OCI-LY1 (cell line): Measurements from ENCODE around the gene IGSF22.

ENCODE experiments used
- H2AFZ ChIP-seq: fragments of 200-600 bp; sonication (generic), shearing (Covaris generic); 2 replicates; pipeline ENCODE4 v1.6.0; 2014; ENCODE audit warnings: antibody characterized with exemption, mild to moderate bottlenecking, low read length
- H3F3A ChIP-seq: fragments of 200-600 bp; sonication (generic), shearing (Covaris generic); 2 replicates; pipeline ENCODE4 v1.6.0; 2014; ENCODE audit warnings: mild to moderate bottlenecking, antibody characterized with exemption, low read length, moderate library complexity; ENCODE audit not compliant: insufficient read depth
- H3K27ac ChIP-seq: fragments of 200-600 bp; sonication (generic); 2 replicates; pipeline ENCODE4 v1.5.1; 2014; ENCODE audit warnings: low read length, mixed run types, mild to moderate bottlenecking, low read depth; ENCODE audit not compliant: poor library complexity, severe bottlenecking
- H3K27me3 ChIP-seq: fragments of 200-600 bp; sonication (generic); 2 replicates; pipeline ENCODE4 v1.6.0; 2014; ENCODE audit warnings: antibody characterized with exemption, mild to moderate bottlenecking, low read length, moderate library complexity; ENCODE audit not compliant: insufficient read depth
- H3K36me3 ChIP-seq: fragments of 200-600 bp; sonication (generic); 2 replicates; pipeline ENCODE4 v1.6.1; 2014; ENCODE audit warnings: mild to moderate bottlenecking, antibody characterized with exemption, low read length, moderate library complexity, mixed read lengths; ENCODE audit not compliant: insufficient read depth
- H3K4me1 ChIP-seq: fragments of 200-600 bp; sonication (generic); 2 replicates; pipeline ENCODE4 v1.5.1; 2014; ENCODE audit warnings: mild to moderate bottlenecking, low read length, moderate library complexity; ENCODE audit not compliant: insufficient read depth, severe bottlenecking
- H3K4me2 ChIP-seq: fragments of 200-600 bp; sonication (generic), shearing (Covaris generic); 2 replicates; pipeline ENCODE4 v1.6.1; 2014; ENCODE audit warnings: low read length
- H3K4me3 ChIP-seq: fragments of 200-600 bp; sonication (generic); 2 replicates; pipeline ENCODE4 v1.5.1; 2014; ENCODE audit warnings: low read length, low read depth, mild to moderate bottlenecking, mixed read lengths; ENCODE audit not compliant: poor library complexity, severe bottlenecking
- H3K79me2 ChIP-seq: fragments of 200-600 bp; shearing (Covaris generic); 2 replicates; pipeline ENCODE4 v1.6.1; 2016; ENCODE audit warnings: mixed run types, low read length, mixed read lengths; ENCODE audit not compliant: insufficient read depth
- H3K9ac ChIP-seq: fragments of 200-600 bp; sonication (generic), shearing (Covaris generic); 2 replicates; pipeline ENCODE4 v1.6.1; 2014; ENCODE audit warnings: mild to moderate bottlenecking, low read length, mixed read lengths
- H3K9me2 ChIP-seq: fragments of 200-600 bp; sonication (generic), shearing (Covaris generic); 2 replicates; pipeline ENCODE4 v1.6.1; 2014; ENCODE audit warnings: low read depth, mild to moderate bottlenecking, low read length, mixed read lengths
- H3K9me3 ChIP-seq: fragments of 200-600 bp; shearing (Covaris generic); 2 replicates; pipeline ENCODE4 v1.6.1; 2014; ENCODE audit warnings: low read length, mixed read lengths
- H4K20me1 ChIP-seq: fragments of 200-600 bp; sonication (generic), shearing (Covaris generic); 2 replicates; pipeline ENCODE4 v1.6.0; 2016; ENCODE audit warnings: mild to moderate bottlenecking, low read length; ENCODE audit not compliant: insufficient read depth
- EZH2 ChIP-seq: fragments of 200-600 bp; sonication (generic), shearing (Covaris generic); IDR thresholded peaks from 2 replicates; pipeline ENCODE4 v1.8.0; 2017; ENCODE audit warnings: borderline replicate concordance, mixed run types, mild to moderate bottlenecking, antibody characterized with exemption, low read length, moderate library complexity, mixed read lengths
- TF ChIP-seq, protein P1 (sequence below): fragments of 200-600 bp; sonication (generic), shearing (Covaris generic); IDR thresholded peaks from 2 replicates; pipeline ENCODE4 v1.5.1; 2017; ENCODE audit warnings: mild to moderate bottlenecking, antibody characterized with exemption, low read length, moderate library complexity, mixed read lengths

IGSF22 gene

DNA sequence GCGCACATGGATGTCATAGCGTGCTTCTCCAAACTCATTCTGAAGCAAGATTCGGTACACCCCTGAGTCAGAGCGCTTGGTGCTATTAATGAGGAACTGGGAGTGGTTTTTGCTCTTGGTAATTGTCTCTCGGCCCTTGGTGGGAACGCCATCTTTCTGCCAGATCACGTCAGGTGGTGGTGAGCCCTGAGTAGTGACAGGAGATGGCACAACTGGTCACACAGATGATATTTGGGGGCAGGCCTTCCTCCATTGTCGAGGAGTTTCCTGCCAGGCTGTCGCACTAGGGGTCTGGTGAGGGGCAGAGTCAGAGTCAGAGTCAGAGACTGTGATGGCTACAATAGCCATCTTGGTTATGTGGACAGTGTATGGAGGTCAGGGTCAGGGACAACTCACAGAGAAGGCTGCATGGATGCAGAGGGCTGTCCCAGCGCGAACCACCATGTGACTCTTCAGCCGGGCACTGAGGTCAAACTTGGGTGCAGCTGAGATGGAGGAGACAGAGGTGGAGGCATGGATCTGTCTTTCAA lies 18.1 kb downstream of the IGSF22 start:
- no peak overlapping the region for H3K27ac ChIP-seq
- H3K4me1 ChIP-seq: no peaks in the 10 kb centered on the region
- H3K9me2 ChIP-seq: no peaks in the 10 kb centered on the region
- no peaks in the 10 kb centered on the region for H3K36me3 ChIP-seq
- TF ChIP-seq, protein P1, sequence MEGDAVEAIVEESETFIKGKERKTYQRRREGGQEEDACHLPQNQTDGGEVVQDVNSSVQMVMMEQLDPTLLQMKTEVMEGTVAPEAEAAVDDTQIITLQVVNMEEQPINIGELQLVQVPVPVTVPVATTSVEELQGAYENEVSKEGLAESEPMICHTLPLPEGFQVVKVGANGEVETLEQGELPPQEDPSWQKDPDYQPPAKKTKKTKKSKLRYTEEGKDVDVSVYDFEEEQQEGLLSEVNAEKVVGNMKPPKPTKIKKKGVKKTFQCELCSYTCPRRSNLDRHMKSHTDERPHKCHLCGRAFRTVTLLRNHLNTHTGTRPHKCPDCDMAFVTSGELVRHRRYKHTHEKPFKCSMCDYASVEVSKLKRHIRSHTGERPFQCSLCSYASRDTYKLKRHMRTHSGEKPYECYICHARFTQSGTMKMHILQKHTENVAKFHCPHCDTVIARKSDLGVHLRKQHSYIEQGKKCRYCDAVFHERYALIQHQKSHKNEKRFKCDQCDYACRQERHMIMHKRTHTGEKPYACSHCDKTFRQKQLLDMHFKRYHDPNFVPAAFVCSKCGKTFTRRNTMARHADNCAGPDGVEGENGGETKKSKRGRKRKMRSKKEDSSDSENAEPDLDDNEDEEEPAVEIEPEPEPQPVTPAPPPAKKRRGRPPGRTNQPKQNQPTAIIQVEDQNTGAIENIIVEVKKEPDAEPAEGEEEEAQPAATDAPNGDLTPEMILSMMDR: no peak
- TF ChIP-seq EZH2: no peak
- no peak overlapping the region for H3K4me3 ChIP-seq
- H3K9ac ChIP-seq: no peak overlapping the region
- no peaks in the 10 kb centered on the region for H3K79me2 ChIP-seq
- H3K27me3 ChIP-seq: 0 out of 2 replicates have a peak, but pooled peaks cover 5% of the 10 kb centered on the region
- H3K9me3 ChIP-seq: no peaks in the 10 kb centered on the region
- no peaks in the 10 kb centered on the region for H3F3A ChIP-seq
- H4K20me1 ChIP-seq: no peaks in the 10 kb centered on the region
- no peak overlapping the region for H2AFZ ChIP-seq
- no peak overlapping the region for H3K4me2 ChIP-seq

DNA sequence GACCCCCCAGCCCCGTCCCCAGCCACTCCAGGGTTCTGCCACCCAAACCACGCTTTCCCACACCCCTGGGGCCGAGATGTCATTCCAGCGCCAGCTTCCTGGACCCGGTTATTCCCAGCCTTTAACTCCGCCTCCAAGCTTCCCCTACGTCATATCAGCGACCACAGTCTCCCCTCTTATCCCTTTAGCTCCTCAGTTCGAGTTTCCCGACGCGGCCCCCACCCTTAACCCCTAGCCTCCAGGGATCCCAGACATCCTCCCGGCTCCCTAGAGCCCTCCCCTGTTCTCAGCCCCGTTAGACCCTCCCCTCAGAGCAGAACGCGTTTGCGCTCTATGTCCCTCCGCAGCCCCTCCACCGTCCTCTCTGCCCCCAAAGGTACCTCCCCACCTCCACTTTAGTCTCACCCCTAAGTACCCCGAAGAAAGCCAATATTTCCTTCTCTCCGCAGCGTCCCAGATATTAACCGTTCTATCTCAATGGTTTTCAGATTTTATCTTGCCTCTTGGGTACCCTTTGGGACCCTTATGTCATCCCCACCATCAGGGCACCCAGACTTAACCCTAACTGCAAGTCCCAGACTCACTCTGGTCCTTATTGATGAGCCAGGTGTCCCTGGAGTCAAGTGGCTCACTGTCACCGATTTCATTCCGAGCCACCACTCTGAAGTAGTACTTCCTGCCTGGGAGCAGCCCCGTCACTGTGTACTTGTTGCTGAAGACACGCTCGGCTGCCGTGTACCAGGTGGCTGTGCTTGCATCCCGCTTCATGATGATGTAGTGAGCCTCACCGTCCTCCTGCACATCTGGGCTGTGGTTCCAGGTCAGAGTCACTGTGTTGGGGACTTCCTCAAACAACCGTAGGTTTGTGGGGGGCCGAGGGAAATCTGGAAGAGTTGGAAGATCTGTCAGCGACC lies 19.4 kb downstream of the IGSF22 start:
- no peaks in the 10 kb centered on the region for H3F3A ChIP-seq
- TF ChIP-seq, protein P1: no peak
- no peak for TF ChIP-seq EZH2
- H4K20me1 ChIP-seq: no peaks in the 10 kb centered on the region
- H3K4me2 ChIP-seq: no peak overlapping the region
- no peaks in the 10 kb centered on the region for H3K36me3 ChIP-seq
- H2AFZ ChIP-seq: no peak overlapping the region
- H3K4me3 ChIP-seq: no peak overlapping the region
- H3K79me2 ChIP-seq: no peaks in the 10 kb centered on the region
- 0 out of 2 replicates have a peak, but pooled peaks cover 5% of the 10 kb centered on the region for H3K27me3 ChIP-seq
- H3K9me2 ChIP-seq: no peaks in the 10 kb centered on the region
- no peak overlapping the region for H3K27ac ChIP-seq
- no peaks in the 10 kb centered on the region for H3K9me3 ChIP-seq
- H3K4me1 ChIP-seq: no peaks in the 10 kb centered on the region
- H3K9ac ChIP-seq: no peak overlapping the region

DNA sequence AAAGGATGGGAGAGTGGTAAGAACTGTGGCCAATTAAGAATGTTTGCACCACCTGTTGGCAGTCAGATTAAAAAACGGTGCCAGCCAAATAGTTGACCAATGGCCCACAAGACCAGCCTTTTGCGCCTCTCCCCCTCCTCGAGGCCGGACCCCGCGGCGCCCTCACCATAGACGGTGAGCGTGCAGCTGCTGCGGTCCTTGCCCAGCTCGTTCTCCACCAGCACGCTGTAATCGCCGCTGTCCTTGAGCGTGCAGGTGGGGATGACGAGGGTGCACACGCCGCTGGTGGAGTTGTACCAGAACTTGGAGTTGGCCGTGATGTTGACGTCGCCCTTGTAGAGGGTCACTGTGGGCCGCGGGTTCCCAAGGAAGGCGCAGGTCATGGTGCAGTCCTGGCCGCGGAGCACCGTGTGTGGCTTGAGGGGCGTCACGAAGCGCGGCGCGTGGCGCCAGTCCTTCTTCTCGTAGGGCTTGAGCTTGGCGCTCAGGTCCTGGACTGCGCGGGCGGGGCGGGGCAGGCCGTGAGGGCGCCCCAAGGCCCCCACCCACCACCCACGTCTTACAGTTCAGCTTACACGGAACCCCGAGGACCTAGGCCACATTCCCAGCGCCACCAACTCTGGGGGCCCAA lies 20.2 kb downstream of the IGSF22 start:
- no peak for TF ChIP-seq EZH2
- TF ChIP-seq, protein P1: no peak
- Histone ChIP-seq H3K9me3 (no peaks in the 10 kb centered on the region), H3K4me3 (no peak overlapping the region), H4K20me1 (no peaks in the 10 kb centered on the region), H3K36me3 (no peaks in the 10 kb centered on the region), H3K27ac (no peak overlapping the region), H3K9me2 (no peaks in the 10 kb centered on the region), H2AFZ (no peak overlapping the region), H3K9ac (no peak overlapping the region), H3K4me2 (no peak overlapping the region), H3K27me3 (0 out of 2 replicates have a peak, but pooled peaks cover 5% of the 10 kb centered on the region), H3K79me2 (no peaks in the 10 kb centered on the region), H3F3A (no peaks in the 10 kb centered on the region), H3K4me1 (no peaks in the 10 kb centered on the region)
